H1 (cell line): ENCODE data around the gene TMC4. TPM values are rescaled to one million over a fixed set of nuclear protein-coding genes. Genes with fewer than 3 reads are reported as not detected.
A peak's percentile ranks its signal among the peaks of the same experiment; 100 is the strongest.

Source experiments
- CTCF ChIA-PET: fragments of 300-600 bp; sonication (Branson Sonifier 250); formaldehyde crosslinking; loops from one replicate; lab custom pipeline; 2021; ENCODE audit not compliant: partially characterized antibody; lab: Charles Lee
- POLR2A ChIA-PET: fragments of 300-600 bp; sonication (Branson Sonifier 250); formaldehyde crosslinking; loops from one replicate; lab custom pipeline; 2021; ENCODE audit warnings: inconsistent platforms; ENCODE audit not compliant: partially characterized antibody; lab: Charles Lee
- DNase-seq, 2 experiments: peaks; one replicate each; pipeline versions ENCODE4 v3.0.0 to v3.0.0-alpha.2; 2010 to 2022; ENCODE audit warnings: low spot score in 2 of 2, low read depth in 1 of 2, mixed read lengths in 1 of 2
- FAIRE-seq: peaks from 2 replicates; lab custom pipeline; 2011; peaks lifted over from hg19 to GRCh38; lab: Jason Lieb, UNC
- H2AFZ ChIP-seq: 2 replicates; pipeline ENCODE4 v1.8.1; 2012; ENCODE audit warnings: low read length, inconsistent platforms
- H2AK5ac ChIP-seq: 2 replicates; pipeline ENCODE4 v1.6.1; 2013; ENCODE audit warnings: low read depth, low read length
- H2BK120ac ChIP-seq: replicated peaks from 2 replicates; pipeline ENCODE3; 2013; ENCODE audit warnings: low read depth, low read length, inconsistent platforms
- H2BK12ac ChIP-seq: 2 replicates; pipeline ENCODE4 v1.6.1; 2013; ENCODE audit warnings: low read depth, low read length
- H2BK15ac ChIP-seq: 2 replicates; pipeline ENCODE4 v1.6.1; 2013; ENCODE audit warnings: low read length
- H2BK20ac ChIP-seq: 2 replicates; pipeline ENCODE4 v1.6.1; 2013; ENCODE audit warnings: low read length
- H2BK5ac ChIP-seq: 2 replicates; pipeline ENCODE4 v1.6.1; 2013; ENCODE audit warnings: low read depth, low read length
- H3K14ac ChIP-seq: 2 replicates; pipeline ENCODE4 v1.6.1; 2013; ENCODE audit warnings: inconsistent platforms; ENCODE audit not compliant: insufficient read length
- H3K18ac ChIP-seq: 2 replicates; pipeline ENCODE4 v1.6.1; 2013; ENCODE audit warnings: low read length; ENCODE audit errors: extremely low read depth
- H3K23ac ChIP-seq: 2 replicates; pipeline ENCODE4 v1.6.1; 2013; ENCODE audit warnings: inconsistent platforms; ENCODE audit not compliant: insufficient read length
- H3K23me2 ChIP-seq: 2 replicates; pipeline ENCODE4 v1.6.1; 2013; ENCODE audit warnings: low read depth, low read length
- H3K27ac ChIP-seq: 2 replicates; pipeline ENCODE4 v1.6.1; 2011; ENCODE audit warnings: low read depth, low read length, inconsistent platforms
- H3K27me3 ChIP-seq, 4 experiments: replicated peaks in 1 of 4; 1 replicate in 1 of 4; 2 replicates in 3 of 4; pipeline versions ENCODE4 v1.6.1 to v1.8.1; 2011 to 2013; ENCODE audit warnings: low read length in 3 of 4, mild to moderate bottlenecking in 3 of 4, inconsistent platforms in 2 of 4, mixed read lengths in 2 of 4, moderate library complexity in 1 of 4; ENCODE audit not compliant: control insufficient read depth in 3 of 4, insufficient read depth in 3 of 4; ENCODE audit errors: extremely low read depth in 1 of 4
- H3K36me3 ChIP-seq, 4 experiments: 2 replicates each; pipeline versions ENCODE4 v1.6.1 to v1.8.1; 2011 to 2013; ENCODE audit warnings: mild to moderate bottlenecking in 4 of 4, low read length in 3 of 4, moderate library complexity in 2 of 4, control low read depth in 1 of 4, inconsistent platforms in 1 of 4; ENCODE audit not compliant: insufficient read depth in 4 of 4, control insufficient read depth in 2 of 4
- H3K4ac ChIP-seq: replicated peaks from 2 replicates; pipeline ENCODE3; 2013; ENCODE audit warnings: low read length, low read depth, mixed read lengths, inconsistent platforms; ENCODE audit not compliant: insufficient read length
- H3K4me1 ChIP-seq, 4 experiments: replicated peaks in 1 of 4; 1 replicate in 1 of 4; 2 replicates in 3 of 4; pipeline versions ENCODE4 v1.6.1 to v1.8.1; 2011 to 2013; ENCODE audit warnings: low read length in 3 of 4, inconsistent platforms in 2 of 4, mixed read lengths in 1 of 4; ENCODE audit not compliant: insufficient read depth in 4 of 4, control insufficient read depth in 3 of 4
- H3K4me2 ChIP-seq, 2 experiments: 2 replicates each; pipeline versions ENCODE4 v1.6.1 to v1.8.1; 2011 to 2013; ENCODE audit warnings: low read depth in 2 of 2, low read length in 2 of 2, control low read depth in 1 of 2, inconsistent platforms in 1 of 2, mild to moderate bottlenecking in 1 of 2; ENCODE audit not compliant: insufficient read depth in 1 of 2
- H3K4me3 ChIP-seq, 4 experiments: fragments of 200-600, 300-600 bp in 1 of 4; sonication (generic), shearing (Covaris generic), sonication (Bioruptor Twin) in 1 of 4; 2 replicates each; pipeline versions ENCODE4 v1.5.1 to v1.8.1; 2011 to 2016; ENCODE audit warnings: low read length in 4 of 4, low read depth in 3 of 4, control low read depth in 2 of 4, inconsistent platforms in 2 of 4, mild to moderate bottlenecking in 2 of 4, mixed read lengths in 1 of 4, moderate library complexity in 1 of 4; ENCODE audit not compliant: insufficient read depth in 2 of 4; ENCODE audit errors: extremely low read depth in 1 of 4
- H3K56ac ChIP-seq: replicated peaks from 2 replicates; pipeline ENCODE3; 2013; ENCODE audit warnings: low read depth, mild to moderate bottlenecking, mixed read lengths, low read length, inconsistent platforms; ENCODE audit not compliant: insufficient read length
- H3K79me1 ChIP-seq: 2 replicates; pipeline ENCODE4 v1.6.1; 2013; ENCODE audit warnings: low read depth, low read length, control low read depth
- H3K79me2 ChIP-seq, 2 experiments: 2 replicates each; pipeline versions ENCODE4 v1.6.1 to v1.8.1; 2012 to 2013; ENCODE audit warnings: low read length in 2 of 2, mild to moderate bottlenecking in 2 of 2, inconsistent platforms in 1 of 2; ENCODE audit not compliant: insufficient read depth in 2 of 2, control insufficient read depth in 1 of 2
- H3K9ac ChIP-seq, 4 experiments: replicated peaks in 1 of 4; 1 replicate in 1 of 4; 2 replicates in 3 of 4; pipeline versions ENCODE4 v1.6.1 to v1.8.1; 2011 to 2013; ENCODE audit warnings: low read depth in 3 of 4, low read length in 3 of 4, control low read depth in 2 of 4, mild to moderate bottlenecking in 2 of 4, moderate library complexity in 2 of 4, inconsistent platforms in 1 of 4; ENCODE audit errors: extremely low read depth in 1 of 4
- H3K9me3 ChIP-seq, 2 experiments: 2 replicates each; pipeline versions ENCODE4 v1.6.1 to v1.8.1; 2012 to 2013; ENCODE audit warnings: mild to moderate bottlenecking in 2 of 2, moderate library complexity in 2 of 2, control low read depth in 1 of 2, inconsistent platforms in 1 of 2, low read depth in 1 of 2, low read length in 1 of 2, mixed read lengths in 1 of 2; ENCODE audit not compliant: insufficient read depth in 2 of 2
- H4K20me1 ChIP-seq, 2 experiments: replicated peaks in 1 of 2; 2 replicates each; pipeline versions ENCODE3 to v1.8.1; 2011 to 2013; ENCODE audit warnings: inconsistent platforms in 2 of 2, low read length in 2 of 2, mild to moderate bottlenecking in 1 of 2; ENCODE audit not compliant: insufficient read depth in 2 of 2, control insufficient read depth in 1 of 2
- H4K5ac ChIP-seq: 2 replicates; pipeline ENCODE4 v1.6.1; 2013; ENCODE audit warnings: low read length, low read depth, mixed read lengths, inconsistent platforms; ENCODE audit not compliant: insufficient read length
- H4K8ac ChIP-seq: 2 replicates; pipeline ENCODE4 v1.8.0; 2013; ENCODE audit warnings: mild to moderate bottlenecking, moderate library complexity, low read length, inconsistent platforms; ENCODE audit not compliant: insufficient read depth; ENCODE audit errors: extremely low read depth
- H4K91ac ChIP-seq: replicated peaks from 2 replicates; pipeline ENCODE3; 2013; ENCODE audit warnings: low read length, mixed read lengths, inconsistent platforms; ENCODE audit not compliant: insufficient read length
- CEBPB ChIP-seq: IDR thresholded peaks from 2 replicates; pipeline ENCODE4 v1.6.1; 2012; ENCODE audit warnings: low read depth, low read length
- CHD1 ChIP-seq: IDR thresholded peaks from 2 replicates; pipeline ENCODE4 v1.6.1; 2012; ENCODE audit warnings: low read depth, low read length, improper control_type of control experiment
- E2F6 ChIP-seq: IDR thresholded peaks from 2 replicates; pipeline ENCODE4 v1.6.1; 2012; ENCODE audit warnings: inconsistent platforms
- EZH2 ChIP-seq: fragments of 200-600 bp; sonication (generic); IDR thresholded peaks from 2 replicates; pipeline ENCODE4 v1.7.1; 2012; ENCODE audit warnings: low read depth, mild to moderate bottlenecking, moderate library complexity, low read length, inconsistent platforms; ENCODE audit not compliant: severe bottlenecking
- KDM4A ChIP-seq: IDR thresholded peaks from one replicate; pipeline ENCODE4 v1.7.1; 2012; ENCODE audit warnings: low read depth, mild to moderate bottlenecking, moderate library complexity, low read length, inconsistent platforms; ENCODE audit not compliant: severe bottlenecking
- MAX ChIP-seq: IDR thresholded peaks from 2 replicates; pipeline ENCODE4 v1.6.1; 2012; ENCODE audit warnings: inconsistent platforms
- SIN3A ChIP-seq, 2 experiments: IDR thresholded peaks in 1 of 2; conservative IDR thresholded peaks in 1 of 2; 2 replicates each; pipeline ENCODE4 v1.6.1; 2011 to 2012; ENCODE audit warnings: low read length in 2 of 2, improper control_type of control experiment in 1 of 2, low read depth in 1 of 2, mild to moderate bottlenecking in 1 of 2
- SP4 ChIP-seq: IDR thresholded peaks from 2 replicates; pipeline ENCODE4 v1.6.1; 2012; ENCODE audit warnings: low read length, inconsistent platforms
- WGBS, 2 experiments: shearing (Covaris generic) in 1 of 2; methylation state at CpG; one replicate each; pipeline versions ENCODE4 v1.1.6 to v1.1.7; 2013 to 2015; ENCODE audit warnings: low lambda C conversion rate in 2 of 2, mixed read lengths in 2 of 2, inconsistent platforms in 1 of 2, low coverage in 1 of 2, missing lambda C conversion rate in 1 of 2; ENCODE audit not compliant: insufficient replicate concordance in 2 of 2, insufficient coverage in 1 of 2, insufficient read length in 1 of 2; ENCODE audit errors: extremely low coverage in 1 of 2, missing lambda C conversion rate in 1 of 2; 5-methylcytosine and 5-hydroxymethylcytosine counted together
- polyA plus RNA-seq, 7 experiments: library from polyadenylated mRNA; depleted of rRNA in 3 of 7; stranded (reverse) in 5 of 7; unstranded in 2 of 7; fragments of >200 nt in 5 of 7; fragments of 200-250 nt in 2 of 7; gene quantifications; 1 replicate in 5 of 7; 2 replicates in 1 of 7; 4 replicates in 1 of 7; pipeline versions ENCODE4 v1.2.1 to v1.2.3, GENCODE V29; 2011 to 2013; ENCODE audit warnings: missing spikeins in 2 of 7, mixed read lengths in 2 of 7
- total RNA-seq: library from RNA; stranded (reverse); fragmentation: NEBNext Ultra II Directional; extraction: Animal tissue kit (Norgen Biotek cat#: 25700); gene quantifications from 2 replicates; pipeline ENCODE4 v1.2.1, GENCODE V29; 2021

Gene TMC4
- total and polyA plus RNA-seq, 2 of the 8 experiments (the other 6 are each of a cell fraction or from before 2014, with no cell fraction given), result 5.5 to 6.3 TPM

- Histone ChIP-seq H3K36me3 (no peaks in the 10 kb centered on the region), H3K4ac (no peak overlapping the region), H4K5ac (no peak overlapping the region), H3K4me1 (peaks cover 0 to 24% (median 11%) of the 10 kb centered on the region in 4 experiments; a peak in 6 of 7 replicates), H4K8ac (no peak overlapping the region), H3K23ac (no peak overlapping the region), H2BK120ac (no peak overlapping the region), H2BK5ac (no peak overlapping the region), H3K79me2 (no peaks in the 10 kb centered on the region), H2BK12ac (no peak overlapping the region), H3K79me1 (peaks cover 10% of the 10 kb centered on the region), H2BK15ac (no peak overlapping the region), H3K9ac (no peak overlapping the region; a peak in 1 of 7 replicates), H3K4me2 (peak overlapping the region; percentile 63 to 85), H2BK20ac (no peak overlapping the region), H3K18ac (no peak overlapping the region), H3K56ac (no peak overlapping the region), H2AFZ (no peak overlapping the region), H4K91ac (no peak overlapping the region), H3K27ac (no peak overlapping the region), H3K27me3 (peaks cover 0 to 10% (median 4%) of the 10 kb centered on the region in 4 experiments; a peak in 4 of 7 replicates), H2AK5ac (no peak overlapping the region), H3K14ac (no peak overlapping the region), H3K23me2 (peaks cover 20% of the 10 kb centered on the region), H3K4me3 (peak overlapping the region; percentile 34 to 61 (median 39); a peak in 7 of 8 replicates), H3K9me3 (no peaks in the 10 kb centered on the region), H4K20me1 (peaks cover 0 to 16% of the 10 kb centered on the region in 2 experiments)
- FAIRE-seq (no peak), DNase-seq (peak in 1 of 2 experiments; percentile 87)
- POLR2A ChIA-PET, result interaction anchor here (1.0 to 4.0 kb wide), 2 partner anchors 12 to 41 kb away, joined by 3 to 28 read pairs; partner anchors contain the start of gene TMC4
- CTCF ChIA-PET, result no interaction called here
- WGBS, 2 experiments, result 6% methylated on average over 23 of the region's 35 CpGs; no CpG with 5 or more reads in 1 of the 2 experiments
- TF ChIP-seq CHD1 (no peak), MAX (peak; percentile 58), E2F6 (peak; percentile 47; the same call in 1 of the 2 replicates), SIN3A (conservative IDR thresholded peaks at IDR 0.05 in 1 of 2, IDR thresholded peaks at IDR 0.05 in 1 of 2; ENCODE audit: low read depth in 1 of 2, low read length in 2 of 2) (peak; percentile 55 to 85; a peak in 2 of 4 replicates), EZH2 (no peak), SP4 (0 out of 2 replicates have a peak, but pooled peaks have one; percentile 50), KDM4A (peak; percentile 46), CEBPB (no peak)
Measured at GRCh38 chr19:54162241-54162805, 10.6 kb downstream of the TMC4 start.
